MV-4-11 (cell line): ENCODE results near the gene COL2A1.
A peak's percentile ranks its signal among the peaks of the same experiment; 100 is the strongest.

Experiments used
- DNase-seq: peaks from one replicate; lab custom pipeline; 2025; lab: John Stamatoyannopoulos, UW

COL2A1 gene

DNA sequence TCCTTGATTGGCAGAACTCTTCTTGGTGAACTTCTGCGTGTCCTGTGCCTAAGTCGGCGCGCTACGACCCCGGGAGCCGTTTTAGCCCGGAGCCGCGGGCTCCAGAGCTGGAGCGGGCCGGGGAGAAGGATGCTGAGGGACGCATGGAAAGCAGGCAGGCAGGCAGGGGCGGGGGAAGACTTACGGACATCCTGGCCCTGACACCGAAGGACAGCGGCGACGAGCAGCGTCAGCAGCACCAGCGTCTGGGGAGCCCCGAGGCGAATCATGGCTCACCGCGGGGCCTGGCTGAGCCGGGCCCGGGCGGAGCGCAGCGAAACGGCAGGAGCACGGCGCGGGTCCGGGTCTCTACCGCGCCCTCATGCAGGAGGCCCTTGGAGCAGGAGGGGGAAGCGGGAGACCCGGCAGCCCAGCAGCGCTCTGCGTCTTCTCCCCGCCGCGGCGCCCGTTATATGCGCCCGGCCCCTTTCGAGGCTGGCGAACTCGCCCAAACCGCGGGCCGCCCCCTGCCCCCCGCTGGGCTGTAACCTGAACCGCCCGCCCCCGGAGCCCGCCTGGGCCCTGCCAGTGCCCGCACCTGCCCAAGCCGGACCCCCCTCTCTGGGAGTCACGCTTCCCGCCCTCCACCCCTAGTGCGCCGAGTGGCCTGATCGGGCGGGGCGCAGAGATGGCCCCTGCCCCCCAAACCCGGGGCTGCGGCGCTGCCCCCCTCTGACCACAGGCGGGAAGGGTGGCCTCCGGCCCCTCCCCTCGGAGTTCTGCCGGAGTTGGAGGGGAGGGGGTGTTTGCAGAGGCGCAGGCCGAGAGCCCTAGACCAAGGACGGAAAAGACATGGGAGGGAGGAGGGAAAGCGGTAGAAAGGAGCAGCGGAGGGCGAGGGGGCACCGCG lies at the start of gene COL2A1:
Gene COL2A1 (minus strand): TSS at position 424 of the 889 bp plus-strand sequence. CDS start 155 bp downstream, at position 269.
- no peak for DNase-seq

DNA sequence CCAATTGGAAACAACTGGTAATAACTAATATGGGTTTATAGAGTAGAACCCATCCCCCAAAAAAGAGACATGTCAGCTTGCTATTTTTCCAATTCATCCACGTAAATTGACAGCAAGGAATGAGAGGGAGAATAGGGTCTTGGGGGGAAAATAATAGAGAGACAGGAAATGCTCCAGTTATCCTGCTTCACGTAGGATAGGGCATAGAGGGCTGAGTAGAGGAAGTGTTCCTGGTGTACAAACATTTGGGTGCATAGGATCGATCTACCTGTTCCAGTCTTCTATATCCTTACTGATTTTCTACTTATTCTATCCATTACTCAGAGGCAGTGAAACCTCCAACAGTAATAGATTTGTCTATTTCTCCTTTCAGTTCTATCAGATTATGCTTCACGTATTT lies 49.6 kb upstream of the COL2A1 start:
- DNase-seq, result no peak

DNA sequence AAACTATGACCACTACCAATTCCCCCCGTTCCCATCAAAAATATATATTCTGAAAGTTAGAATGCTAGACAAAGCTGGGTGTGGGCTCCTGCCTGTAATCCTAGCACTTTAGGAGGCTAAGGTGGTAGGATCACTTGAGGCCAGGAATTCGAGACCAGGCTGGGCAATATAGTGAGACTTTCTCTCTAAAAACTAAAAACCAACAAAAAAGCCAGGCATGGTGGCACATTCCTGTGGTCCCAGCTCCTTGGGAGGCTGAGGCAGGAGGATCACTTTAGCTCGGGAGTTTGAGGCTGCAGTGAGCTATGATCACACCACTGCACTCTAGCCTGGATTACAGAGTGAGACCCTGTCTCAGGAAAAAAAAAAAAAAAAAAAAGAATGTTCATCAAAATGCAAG lies 48.8 kb upstream of the COL2A1 start:
- DNase-seq, result no peak

DNA sequence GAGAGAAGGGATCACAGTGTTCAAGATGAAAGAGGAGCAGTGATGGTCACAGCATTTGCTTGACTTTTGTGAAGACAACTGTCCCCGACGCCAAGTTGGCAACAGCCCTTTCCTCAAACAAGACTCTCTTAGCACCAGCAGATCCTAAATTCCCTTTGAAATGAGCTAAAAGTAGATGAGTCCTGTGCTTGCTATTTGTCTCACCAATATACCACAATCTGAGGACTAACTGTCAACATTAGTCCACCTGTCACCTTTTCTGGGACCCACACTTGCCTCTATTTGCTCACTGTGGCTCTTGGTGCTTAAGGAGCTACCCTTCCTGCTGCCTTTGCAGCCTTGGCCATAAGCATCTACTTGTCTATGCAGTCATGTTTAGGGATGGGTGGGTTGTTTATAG lies 47.4 kb upstream of the COL2A1 start:
- DNase-seq, result no peak

DNA sequence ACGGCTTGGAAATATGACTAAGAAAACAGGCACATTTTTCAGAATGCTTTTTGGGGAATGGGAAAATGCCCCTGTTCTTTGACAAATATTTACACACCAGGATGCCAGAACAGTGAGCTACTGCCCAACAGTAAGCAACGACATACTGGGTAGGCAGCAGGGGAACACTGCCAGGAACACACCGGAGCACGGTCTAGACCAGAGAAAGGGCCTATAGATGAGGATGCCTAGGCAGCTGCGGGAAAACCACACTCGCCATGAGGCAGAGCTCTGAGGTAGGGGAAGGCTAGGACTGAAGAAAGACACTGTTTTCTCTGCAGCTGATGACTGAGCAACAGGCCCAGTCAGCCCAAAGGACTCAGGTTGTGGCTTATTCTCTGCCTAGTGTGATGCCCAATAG lies 45.9 kb upstream of the COL2A1 start:
- no peak for DNase-seq

DNA sequence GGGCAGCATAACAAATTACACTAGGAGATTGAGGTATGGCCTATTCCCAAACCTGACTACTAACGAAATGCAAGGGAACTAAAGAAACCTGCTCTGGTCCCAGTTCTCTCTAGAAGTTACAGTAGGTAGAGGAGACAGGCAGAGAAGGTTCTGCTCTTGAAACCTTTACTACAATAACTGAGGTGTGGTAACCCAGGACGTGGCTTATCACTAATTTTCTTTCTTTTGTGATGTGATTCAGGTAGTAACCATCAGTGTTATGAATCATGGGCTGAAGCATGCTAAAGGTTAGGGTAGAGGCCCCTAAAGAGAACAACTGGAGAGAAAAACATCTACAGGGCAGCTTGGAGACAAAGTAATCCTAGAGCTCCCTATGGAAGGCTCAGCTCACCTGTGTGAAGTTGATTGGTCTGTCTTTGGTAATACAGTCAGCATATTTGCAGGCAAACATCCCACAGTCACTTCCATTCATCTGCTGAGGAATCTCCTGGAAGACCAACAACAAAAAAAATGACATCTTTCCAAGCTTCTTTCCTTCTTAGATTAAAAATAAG lies 41.8 kb upstream of the COL2A1 start:
- no peak for DNase-seq

DNA sequence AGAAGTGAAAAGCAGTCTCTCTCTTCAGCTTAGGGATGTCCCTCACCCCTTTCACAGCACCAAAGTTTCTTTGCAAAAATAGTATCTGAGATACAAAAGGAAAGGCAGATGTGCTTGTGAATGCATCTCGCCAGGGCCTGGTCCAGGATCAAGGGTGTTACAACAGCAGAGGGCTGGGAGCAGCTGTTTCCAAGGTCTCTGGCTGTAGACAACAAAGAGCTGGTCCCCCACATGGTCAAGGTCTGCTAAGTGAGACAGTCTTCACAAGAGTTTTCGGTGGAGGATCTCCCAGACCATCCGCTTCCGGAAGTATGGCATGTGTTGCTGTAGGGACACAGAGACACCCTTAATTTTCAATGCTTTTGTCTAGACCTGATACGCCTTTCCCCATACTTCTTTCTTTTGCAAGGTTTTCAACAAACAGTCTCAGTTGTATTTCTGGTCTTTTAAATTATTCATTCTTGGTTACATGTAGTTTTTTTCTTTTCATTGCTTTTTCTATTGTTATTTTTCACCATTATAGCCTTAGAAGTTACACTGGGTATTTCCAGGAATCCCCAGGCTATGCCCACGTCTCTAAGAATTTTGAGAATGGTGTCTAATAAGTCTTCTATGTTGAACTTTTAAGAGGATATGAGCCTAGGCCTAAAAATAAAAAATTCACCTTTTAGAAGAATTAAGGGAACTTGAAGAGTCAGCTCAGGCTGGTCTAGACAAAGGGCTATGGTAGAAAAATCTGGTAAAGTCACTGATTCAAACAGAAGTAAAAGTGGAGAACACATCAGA lies 41.0 kb upstream of the COL2A1 start:
- no peak for DNase-seq

DNA sequence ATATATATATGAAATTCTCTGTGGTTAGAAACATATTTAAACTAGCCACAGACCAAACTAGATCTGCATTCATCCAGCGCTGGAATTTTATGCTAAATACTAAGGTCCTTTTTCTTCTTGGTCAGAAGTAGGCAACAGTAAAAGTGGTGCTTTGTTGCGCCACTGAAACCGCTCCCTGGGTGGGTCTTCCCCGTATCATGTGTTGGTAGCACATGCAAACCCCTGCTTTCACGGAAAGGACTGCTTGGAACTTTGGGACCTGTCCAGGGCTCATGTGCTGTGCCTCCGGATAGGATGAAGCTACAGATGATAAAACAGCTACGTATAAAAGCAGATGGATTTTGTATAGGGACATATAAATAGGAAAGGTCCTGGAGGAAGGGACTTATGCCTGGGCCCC lies 40.1 kb upstream of the COL2A1 start:
- no peak for DNase-seq

DNA sequence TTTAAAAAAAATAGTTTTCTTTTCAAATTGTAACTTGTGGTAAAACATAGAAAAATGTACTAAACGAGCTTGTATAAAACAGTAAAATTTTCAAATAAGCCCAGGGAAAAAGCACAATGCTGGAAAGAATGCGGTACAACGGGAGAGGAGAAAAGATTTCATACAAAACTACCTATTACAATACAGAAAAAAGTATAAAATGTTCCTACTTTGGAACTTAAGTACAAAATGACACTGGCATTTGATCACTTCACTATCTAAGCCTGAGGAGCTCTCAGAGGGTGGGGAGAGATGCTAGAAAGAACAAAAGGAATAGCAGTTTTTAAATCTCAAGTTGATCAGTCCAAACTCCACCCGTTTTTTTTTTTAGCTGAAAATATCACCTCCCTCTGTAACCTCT lies 39.5 kb upstream of the COL2A1 start:
- no peak for DNase-seq

DNA sequence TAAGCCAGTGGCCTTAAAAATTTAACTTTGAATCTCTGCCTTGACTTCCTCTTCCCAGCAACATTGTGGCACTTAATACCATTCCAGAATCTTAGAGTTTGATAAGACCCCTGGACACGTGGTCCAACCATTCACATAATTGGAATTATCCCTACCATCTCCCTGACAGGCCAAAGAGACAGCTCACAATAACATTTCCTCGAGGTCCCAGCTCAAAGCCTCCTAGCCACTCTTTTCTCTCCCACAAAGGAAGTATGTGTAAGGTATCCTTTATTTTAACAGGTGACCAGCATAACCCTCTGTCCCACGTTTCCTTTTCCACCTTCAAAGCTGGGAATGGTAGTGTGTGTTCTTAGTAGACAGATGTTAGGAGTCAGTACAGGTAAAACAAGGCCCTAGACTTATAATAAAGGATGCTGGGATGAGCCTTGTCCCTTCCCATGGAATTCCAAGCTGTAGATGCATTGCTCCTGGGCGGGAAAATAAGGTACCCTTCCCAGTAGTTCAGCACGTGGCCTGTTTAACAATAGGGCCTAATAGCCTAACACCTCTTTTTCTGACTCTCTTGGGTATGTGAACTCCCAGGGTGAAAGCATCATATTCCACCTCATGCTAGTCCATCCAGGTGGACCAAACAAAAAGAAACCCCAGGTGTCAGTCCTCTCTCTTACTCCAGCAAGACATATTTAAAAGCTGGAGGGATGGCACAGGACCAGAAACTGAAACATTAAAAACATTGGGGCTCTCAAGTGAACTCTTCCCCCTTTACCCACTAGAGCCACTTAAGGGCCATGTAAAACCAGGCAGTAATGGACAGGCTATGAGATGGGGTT lies 37.5 kb upstream of the COL2A1 start:
- no peak for DNase-seq

DNA sequence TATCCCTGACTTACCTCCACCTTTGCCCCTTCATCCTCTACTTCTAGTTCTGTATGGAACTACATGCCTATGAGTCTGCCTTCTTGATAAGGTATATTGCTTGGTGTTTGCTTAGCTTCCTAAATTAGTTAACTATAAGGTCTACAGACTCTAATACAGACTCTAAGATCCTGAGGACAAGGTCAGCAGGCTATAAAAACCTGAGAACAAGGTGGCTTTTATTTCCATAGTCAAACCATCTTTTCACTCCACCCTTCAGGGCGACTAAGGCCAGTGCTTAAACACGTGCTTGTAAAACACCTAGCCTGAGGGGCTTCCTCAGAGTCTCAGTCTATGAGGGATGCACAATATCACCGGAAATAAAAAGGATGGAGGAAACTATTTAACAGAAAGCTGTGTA lies 36.1 kb upstream of the COL2A1 start:
- DNase-seq, result no peak

DNA sequence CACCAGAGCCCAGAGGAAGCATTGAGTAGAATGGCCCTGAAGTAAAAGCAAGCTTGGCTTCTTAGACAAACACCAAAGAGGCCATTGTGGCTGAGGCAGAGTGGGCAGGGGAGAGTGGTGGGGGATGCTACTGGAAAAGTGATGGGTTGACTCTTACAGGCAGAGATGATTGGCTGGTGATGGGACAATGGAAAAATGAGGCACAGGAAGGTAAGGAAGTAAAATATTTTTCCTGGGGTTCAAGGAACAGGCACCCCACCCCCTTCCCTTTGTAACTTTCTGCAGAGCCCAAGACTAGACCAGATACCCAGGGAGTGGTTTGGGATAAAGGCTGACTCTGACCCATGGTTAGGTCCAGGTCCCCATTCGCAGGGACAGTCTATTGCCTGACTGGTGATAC lies 34.9 kb upstream of the COL2A1 start:
- no peak for DNase-seq

DNA sequence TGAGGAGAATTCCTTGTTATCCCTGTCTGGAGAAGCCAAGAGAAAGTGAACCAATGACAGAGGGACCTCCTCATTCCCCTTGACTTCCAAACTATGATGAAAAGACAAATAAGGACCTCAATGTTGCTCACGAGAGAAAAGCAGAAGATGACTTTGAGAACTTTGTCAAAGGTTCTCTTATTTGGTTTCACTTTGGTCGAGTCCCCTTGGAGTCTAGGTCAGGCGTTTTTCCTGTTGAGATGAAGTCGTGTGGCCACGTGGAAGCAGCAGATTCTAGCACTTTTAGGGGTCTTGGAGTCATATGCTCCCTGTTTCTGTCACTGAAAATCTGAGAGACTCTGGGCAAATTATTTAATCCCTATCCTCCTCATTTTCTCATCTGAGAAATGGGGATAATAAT lies 33.8 kb upstream of the COL2A1 start:
- DNase-seq, result peak; percentile 70

DNA sequence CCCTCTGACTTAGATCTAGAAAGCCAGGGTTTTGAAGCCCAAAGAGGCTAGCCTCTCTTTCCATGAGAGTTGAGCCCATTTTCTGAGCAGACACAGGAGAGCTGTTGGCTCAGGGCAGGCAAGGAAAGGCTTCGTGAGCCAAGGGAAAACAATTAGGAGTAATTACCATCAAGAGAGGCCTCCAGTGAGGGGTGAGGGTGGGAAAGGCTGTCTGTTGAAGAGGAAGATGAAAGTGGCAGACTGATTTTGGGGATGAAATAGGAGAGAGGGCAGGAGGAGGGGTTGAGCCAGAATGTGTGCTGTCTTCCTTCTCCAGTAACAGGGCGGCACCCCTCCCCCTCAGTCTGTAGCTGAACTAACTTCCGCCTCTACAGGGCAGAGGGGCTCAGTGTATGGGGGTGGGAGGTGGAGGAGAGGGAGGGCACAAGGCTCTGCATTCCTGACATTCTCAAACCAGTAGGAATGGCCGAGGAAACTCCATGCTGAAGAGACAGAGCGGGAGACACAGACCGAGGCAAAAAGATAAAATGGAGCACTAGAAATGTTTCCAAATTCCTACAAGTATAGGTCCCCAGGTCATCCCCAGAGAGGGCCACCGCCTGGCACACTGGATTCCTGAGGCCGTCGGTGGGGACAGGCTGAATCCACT lies 33.1 kb upstream of the COL2A1 start:
- DNase-seq, result no peak

DNA sequence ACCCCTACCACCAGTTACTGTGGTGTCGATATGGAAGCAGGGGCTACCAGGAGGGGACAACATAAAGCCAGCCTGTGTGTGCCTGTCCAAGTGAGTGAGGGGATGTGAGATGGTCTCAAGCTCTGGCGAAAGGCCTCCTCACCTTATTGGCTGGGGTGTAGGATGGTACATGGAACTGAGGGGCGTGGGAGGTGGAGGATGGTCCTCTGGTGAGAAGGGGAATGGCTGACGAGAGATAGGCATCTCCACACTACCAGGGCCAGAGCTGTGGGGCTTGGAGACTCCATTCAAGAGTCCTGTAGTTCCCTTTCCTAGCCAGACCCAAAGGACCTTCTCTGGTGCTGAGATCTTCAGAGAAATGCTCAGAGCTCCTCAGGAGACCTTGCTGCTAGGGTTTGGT lies 32.5 kb upstream of the COL2A1 start:
- no peak for DNase-seq

DNA sequence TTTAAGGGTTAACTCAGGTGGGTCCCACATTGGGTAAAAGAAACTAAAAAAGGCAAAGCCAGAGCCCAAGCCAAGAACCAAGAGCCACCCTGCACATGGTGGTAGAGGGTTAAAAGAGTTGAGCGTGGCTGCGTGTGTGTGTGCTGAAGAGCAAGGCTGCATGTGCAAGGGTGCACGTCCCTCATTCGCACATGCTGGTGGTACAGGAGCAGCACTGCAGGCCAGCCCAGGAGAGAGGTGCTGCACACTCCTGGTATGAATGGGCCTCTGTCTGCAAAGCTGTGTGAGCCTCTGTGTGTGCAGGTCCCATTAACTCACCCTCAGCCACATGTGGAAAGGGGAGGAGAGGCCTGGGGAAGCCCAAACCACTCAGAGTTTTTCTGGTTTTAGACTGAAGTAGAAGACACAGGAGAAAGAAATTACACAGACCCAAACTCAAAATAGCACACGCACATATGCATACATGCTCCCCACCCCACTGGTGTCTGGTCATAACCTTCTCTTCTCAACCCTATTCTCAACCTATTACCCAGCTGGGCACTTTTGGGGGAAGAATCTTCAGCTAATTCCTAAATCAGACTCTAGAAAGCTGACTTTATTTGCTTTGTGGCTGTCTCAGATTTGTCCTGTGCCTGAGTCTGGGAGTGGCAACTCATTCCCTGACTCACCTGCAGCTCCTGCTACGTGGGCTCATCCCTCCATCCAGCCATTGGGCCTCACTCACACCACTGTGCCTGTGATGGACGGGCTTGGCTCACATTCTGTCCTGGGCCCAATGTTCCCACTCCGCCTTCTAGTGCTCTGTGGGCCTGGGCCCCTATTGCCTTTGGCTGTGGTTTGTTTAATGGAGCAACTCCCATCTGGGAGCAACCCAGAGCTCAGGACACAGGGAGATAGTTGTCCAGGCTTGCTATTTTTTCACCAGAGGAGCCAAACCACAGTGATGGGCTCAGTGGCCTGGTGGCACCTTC lies 30.8 kb upstream of the COL2A1 start:
- DNase-seq, result no peak

DNA sequence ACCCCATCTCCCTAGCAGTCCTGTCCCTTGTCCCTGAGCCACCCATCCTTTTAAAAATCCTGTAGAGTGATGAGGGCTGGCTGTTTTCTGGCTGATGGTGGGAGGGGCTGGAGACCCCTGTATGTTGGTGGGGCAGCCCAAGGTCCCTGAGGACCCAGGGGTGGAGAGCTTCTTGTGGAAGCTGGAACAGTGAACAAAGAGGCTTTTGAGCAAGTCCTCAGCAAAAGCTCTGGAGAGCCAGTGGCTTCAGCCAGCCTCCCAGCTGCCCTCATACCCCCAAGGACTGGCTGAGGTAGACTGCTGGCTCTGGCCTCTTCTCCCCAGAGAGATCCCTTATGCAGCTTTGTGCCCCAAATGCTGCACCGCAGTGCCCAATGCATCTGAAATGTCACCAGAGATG lies 29.2 kb upstream of the COL2A1 start:
- DNase-seq, result no peak

DNA sequence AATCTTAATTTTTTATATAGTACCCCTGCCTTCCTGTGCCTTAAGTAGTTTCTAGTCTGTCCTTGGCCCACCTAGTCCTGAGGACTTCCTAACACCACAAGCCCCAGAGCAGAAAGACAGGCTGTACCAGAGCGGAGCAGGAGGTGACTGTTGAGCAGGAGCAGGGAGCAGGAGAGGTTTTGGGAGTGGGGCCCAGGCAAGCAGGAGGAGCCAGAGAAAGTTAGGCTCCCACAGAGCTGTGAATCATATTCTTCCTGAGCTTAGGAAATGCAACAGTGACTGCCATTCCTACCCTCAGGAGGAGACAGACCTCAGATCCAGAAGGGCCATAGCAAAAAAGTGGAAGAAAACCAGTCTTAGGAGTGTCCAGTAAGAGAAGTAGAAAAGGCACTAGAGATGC lies 28.3 kb upstream of the COL2A1 start:
- DNase-seq, result no peak

DNA sequence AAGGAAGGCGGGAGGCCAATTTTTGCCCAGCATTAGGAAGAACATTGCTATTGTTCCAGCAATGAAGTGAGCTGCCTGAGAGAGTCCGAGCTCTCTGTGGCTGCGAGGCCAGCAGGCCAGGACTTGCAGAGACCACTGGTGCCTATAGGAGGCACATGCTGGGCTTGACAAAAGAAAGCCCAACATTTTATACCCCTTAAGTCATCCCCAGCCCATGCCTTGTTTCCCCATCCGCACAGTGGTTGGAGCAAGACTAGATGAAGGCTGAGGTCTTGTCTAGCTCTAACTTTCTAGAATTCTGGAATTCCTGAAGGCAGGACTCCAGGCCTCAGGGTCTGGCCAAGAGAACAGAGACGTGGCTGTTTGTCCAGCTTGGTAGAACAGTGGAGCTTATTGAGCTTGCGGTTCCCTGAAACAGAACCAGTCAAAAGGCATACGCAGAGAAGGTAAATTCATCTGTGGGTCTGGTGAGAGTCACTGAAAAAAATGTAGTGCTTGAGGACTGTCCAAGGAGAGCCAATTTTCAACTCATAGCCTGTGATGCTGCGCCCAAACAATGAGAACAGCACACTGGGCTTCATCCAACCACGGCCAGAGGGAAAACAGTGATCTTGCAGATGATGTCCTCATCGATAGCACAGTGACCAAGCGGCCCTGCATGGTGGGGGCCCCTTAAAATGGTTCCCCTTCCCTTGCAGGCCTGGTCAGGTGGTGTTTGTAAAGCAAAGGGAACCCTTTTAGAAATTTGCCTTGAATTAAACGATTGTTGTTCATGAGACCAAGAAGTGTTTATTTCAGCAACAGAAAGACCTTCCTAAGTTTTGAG lies 27.1 kb upstream of the COL2A1 start:
- no peak for DNase-seq
